Fibroblast of lung (primary cell): Measurements from ENCODE around the gene MTSS2.

ENCODE experiments used
- CTCF ChIP-seq, 2 donors: IDR thresholded peaks in 1 of 2; conservative IDR thresholded peaks in 1 of 2; 1 replicate in 1 of 2; 2 replicates in 1 of 2; pipeline ENCODE4 v1.5.1; 2011 to 2012; ENCODE audit warnings: low read length in 2 of 2, control low read depth in 1 of 2, inconsistent platforms in 1 of 2, low read depth in 1 of 2, mild to moderate bottlenecking in 1 of 2
- EZH2 ChIP-seq: IDR thresholded peaks from 2 replicates; pipeline ENCODE4 v1.5.1; 2012; ENCODE audit warnings: low read length, control low read depth, mild to moderate bottlenecking; ENCODE audit errors: missing control alignments

GRCh38 chr16:70698901-70699300, 13.0 kb upstream of the MTSS2 start:
- no peak for TF ChIP-seq CTCF (conservative IDR thresholded peaks at IDR 0.05 in 1 of 2, IDR thresholded peaks at IDR 0.05 in 1 of 2; ENCODE audit: low read depth in 1 of 2, low read length in 2 of 2)
- no peak for TF ChIP-seq EZH2
